Cardiac fibroblast (primary cell): ENCODE data around the gene LRRC26.

ENCODE experiments used
- DNase-seq, 2 donors: peaks; one replicate each; pipeline versions ENCODE4 v3.0.0 to v3.0.0-alpha.2; 2010; ENCODE audit warnings: low read depth in 2 of 2
- H3K4me3 ChIP-seq, 2 donors: replicated peaks in 1 of 2; 1 replicate in 1 of 2; 2 replicates in 1 of 2; pipeline ENCODE4 v1.5.1; 2011; ENCODE audit warnings: low read depth in 2 of 2, low read length in 2 of 2, mild to moderate bottlenecking in 2 of 2, moderate library complexity in 1 of 2
- CTCF ChIP-seq: IDR thresholded peaks from one replicate; pipeline ENCODE4 v1.5.1; 2011; ENCODE audit warnings: low read depth, mild to moderate bottlenecking, low read length, inconsistent platforms

The LRRC26 gene

GRCh38 chr9:137169896-137170358 lies at the start of gene LRRC26:
LRRC26 (minus strand) TSS chr9:137170051; CDS start chr9:137169943, 108 bp downstream.
- no peak within 1 kb of the TSS for H3K4me3 ChIP-seq
- no peak for TF ChIP-seq CTCF
- no peak for DNase-seq

- H3K4me3 ChIP-seq, result no peak overlapping the region
- peak; percentile 52 to 65 for DNase-seq
- no peak for TF ChIP-seq CTCF
Measured at GRCh38 chr9:137218754-137219271, 49.0 kb upstream of the LRRC26 start.

- H3K4me3 ChIP-seq, result no peak overlapping the region
- no peak for TF ChIP-seq CTCF
- DNase-seq, result no peak
Measured at GRCh38 chr9:137218212-137218753, 48.4 kb upstream of the LRRC26 start.

GRCh38 chr9:137217276-137218211 lies 47.7 kb upstream of the LRRC26 start:
- H3K4me3 ChIP-seq, result peak overlapping the region in 1 of 2 donors; percentile 19
- no peak for TF ChIP-seq CTCF
- DNase-seq, result peak in 1 of 2 donors; percentile 28

- DNase-seq, result no peak
- no peak for TF ChIP-seq CTCF
- no peak overlapping the region for H3K4me3 ChIP-seq
Measured at GRCh38 chr9:137216188-137216965, 46.5 kb upstream of the LRRC26 start.

GRCh38 chr9:137215196-137215986 lies 45.5 kb upstream of the LRRC26 start:
- H3K4me3 ChIP-seq, result no peak overlapping the region
- no peak for DNase-seq
- TF ChIP-seq CTCF, result no peak
